ENCODE measurements around the gene CDH6. TPM values are rescaled to one million over a fixed set of nuclear protein-coding genes. Genes with fewer than 3 reads are reported as not detected.

The CDH6 gene
- polyA plus RNA-seq, 1 of the 3 experiments (the other 2 are of a cell fraction), result 1.1 TPM

- Histone ChIP-seq H3K4me1 (ENCODE audit: control insufficient read depth in 1 of 2, insufficient read depth in 2 of 2, low read depth in 1 of 2, low read length in 1 of 2) (peaks cover 0 to 7% of the 10 kb centered on the region in 2 experiments; a peak in 3 of 4 replicates), H3K27me3 (ENCODE audit: insufficient read depth) (no peaks in the 10 kb centered on the region), H4K20me1 (ENCODE audit: insufficient read depth) (no peaks in the 10 kb centered on the region), H3K27ac (ENCODE audit: low read depth in 2 of 2, low read length in 1 of 2) (no peak overlapping the region), H3K36me3 (replicated peaks in 1 of 2; ENCODE audit: control insufficient read depth in 1 of 2, insufficient read depth in 2 of 2, low read length in 1 of 2) (no peaks in the 10 kb centered on the region), H3K9me3 (no peaks in the 10 kb centered on the region), H3K4me2 (no peak overlapping the region), H3F3A (replicated peaks; ENCODE audit: insufficient read depth) (no peaks in the 10 kb centered on the region), H3K79me2 (ENCODE audit: insufficient read depth) (no peaks in the 10 kb centered on the region), H3K4me3 (ENCODE audit: low read depth in 2 of 2, low read length in 1 of 2) (no peak overlapping the region), H3K9me2 (no peaks in the 10 kb centered on the region), H3K9ac (no peak overlapping the region), H2AFZ (ENCODE audit: low read depth) (no peak overlapping the region)
- no peak for TF ChIP-seq RFX5 (IDR thresholded peaks at IDR 0.05; ENCODE audit: low read length)
- no peak for TF ChIP-seq RXRA (IDR thresholded peaks at IDR 0.05; ENCODE audit: borderline replicate concordance, low read depth)
- no peak for TF ChIP-seq RAD21 (IDR thresholded peaks at IDR 0.05; ENCODE audit: low read length)
- no peak for TF ChIP-seq RCOR1 (IDR thresholded peaks at IDR 0.05; ENCODE audit: low read length)
- TF ChIP-seq EP300 (IDR thresholded peaks at IDR 0.05; ENCODE audit: borderline replicate concordance in 1 of 2, low read depth in 1 of 2, low read length in 1 of 2), result no peak
- WGBS (ENCODE audit: low lambda C conversion rate), result 81% methylated on average over 1 of the region's 1 CpG
- CTCF ChIA-PET, result interaction anchor here (1.9 kb wide), 1 partner anchor 13 kb away, joined by 9 read pairs; no protein-coding TSS in a partner anchor
- no peak for DNase-seq
- POLR2A ChIA-PET, result no interaction called here
Measured at GRCh38 chr5:31244921-31245320, 51.4 kb downstream of the CDH6 start.

GRCh38 chr5:31247381-31247780 lies 53.9 kb downstream of the CDH6 start:
- POLR2A ChIA-PET, result no interaction called here
- Histone ChIP-seq H3F3A (replicated peaks; ENCODE audit: insufficient read depth) (no peaks in the 10 kb centered on the region), H3K4me1 (ENCODE audit: control insufficient read depth in 1 of 2, insufficient read depth in 2 of 2, low read depth in 1 of 2, low read length in 1 of 2) (peaks cover 0 to 7% of the 10 kb centered on the region in 2 experiments; a peak in 3 of 4 replicates), H3K4me2 (no peak overlapping the region), H2AFZ (ENCODE audit: low read depth) (no peak overlapping the region), H3K27me3 (ENCODE audit: insufficient read depth) (no peaks in the 10 kb centered on the region), H3K4me3 (ENCODE audit: low read depth in 2 of 2, low read length in 1 of 2) (no peak overlapping the region), H3K79me2 (ENCODE audit: insufficient read depth) (no peaks in the 10 kb centered on the region), H3K9ac (no peak overlapping the region), H3K9me2 (no peaks in the 10 kb centered on the region), H4K20me1 (ENCODE audit: insufficient read depth) (no peaks in the 10 kb centered on the region), H3K27ac (ENCODE audit: low read depth in 2 of 2, low read length in 1 of 2) (peak overlapping the region in 1 of 2 experiments; percentile 22; a peak in 2 of 4 replicates), H3K9me3 (no peaks in the 10 kb centered on the region), H3K36me3 (replicated peaks in 1 of 2; ENCODE audit: control insufficient read depth in 1 of 2, insufficient read depth in 2 of 2, low read length in 1 of 2) (no peaks in the 10 kb centered on the region)
- no peak for TF ChIP-seq USF2 (IDR thresholded peaks at IDR 0.05; ENCODE audit: borderline replicate concordance, low read depth, low read length)
- no peak for TF ChIP-seq RFX5 (IDR thresholded peaks at IDR 0.05; ENCODE audit: low read length)
- TF ChIP-seq ELF1 (IDR thresholded peaks at IDR 0.05), result no peak
- TF ChIP-seq FOXM1 (IDR thresholded peaks at IDR 0.05; ENCODE audit: low read depth), result no peak
- no peak for DNase-seq
- CTCF ChIA-PET, result interaction anchor here (1.1 to 2.4 kb wide), 3 partner anchors 11 to 21 kb away, joined by 3 to 13 read pairs (median 5); no protein-coding TSS in a partner anchor

GRCh38 chr5:31250201-31250600 lies 56.7 kb downstream of the CDH6 start:
- no peaks in the 10 kb centered on the region for H3K27me3 ChIP-seq (ENCODE audit: insufficient read depth)
- no peaks in the 10 kb centered on the region for H3K9me2 ChIP-seq
- no peak overlapping the region for H3K4me2 ChIP-seq
- H3K4me1 ChIP-seq (ENCODE audit: control insufficient read depth in 1 of 2, insufficient read depth in 2 of 2, low read depth in 1 of 2, low read length in 1 of 2), result peaks cover 0 to 7% of the 10 kb centered on the region in 2 experiments; a peak in 3 of 4 replicates
- no peak overlapping the region for H2AFZ ChIP-seq (ENCODE audit: low read depth)
- H3F3A ChIP-seq (replicated peaks; ENCODE audit: insufficient read depth), result no peaks in the 10 kb centered on the region
- 100% methylated on average over 1 of the region's 3 CpGs for WGBS (ENCODE audit: low lambda C conversion rate)
- no peaks in the 10 kb centered on the region for H3K79me2 ChIP-seq (ENCODE audit: insufficient read depth)
- POLR2A ChIA-PET, result interaction anchor here (0.7 kb wide), 1 partner anchor 30 kb away, joined by 4 read pairs; no protein-coding TSS in a partner anchor
- no peak overlapping the region for H3K27ac ChIP-seq (ENCODE audit: low read depth in 2 of 2, low read length in 1 of 2)
- no peaks in the 10 kb centered on the region for H3K36me3 ChIP-seq (replicated peaks in 1 of 2; ENCODE audit: control insufficient read depth in 1 of 2, insufficient read depth in 2 of 2, low read length in 1 of 2)
- CTCF ChIA-PET, result interaction anchor here (0.6 kb wide), 1 partner anchor 35 kb away, joined by 3 read pairs; no protein-coding TSS in a partner anchor
- H3K9ac ChIP-seq, result no peak overlapping the region
- H4K20me1 ChIP-seq (ENCODE audit: insufficient read depth), result no peaks in the 10 kb centered on the region
- no peaks in the 10 kb centered on the region for H3K9me3 ChIP-seq
- no peak for DNase-seq
- no peak overlapping the region for H3K4me3 ChIP-seq (ENCODE audit: low read depth in 2 of 2, low read length in 1 of 2)
- TF ChIP-seq EZH2phosphoT487 (IDR thresholded peaks at IDR 0.05; ENCODE audit: borderline replicate concordance, low read depth) (no peak), MEF2A (IDR thresholded peaks at IDR 0.05; ENCODE audit: borderline replicate concordance, low read depth) (no peak), JUND (IDR thresholded peaks at IDR 0.05) (no peak), TAF1 (IDR thresholded peaks at IDR 0.05; ENCODE audit: borderline replicate concordance, low read depth, low read length) (no peak), RFX5 (IDR thresholded peaks at IDR 0.05; ENCODE audit: low read length) (no peak), FOSL2 (IDR thresholded peaks at IDR 0.05; ENCODE audit: borderline replicate concordance, low read depth) (no peak), NFIC (IDR thresholded peaks at IDR 0.05; ENCODE audit: borderline replicate concordance) (no peak), MXI1 (IDR thresholded peaks at IDR 0.05; ENCODE audit: low read depth, low read length) (no peak), EP300 (IDR thresholded peaks at IDR 0.05; ENCODE audit: borderline replicate concordance in 1 of 2, low read depth in 1 of 2, low read length in 1 of 2) (no peak), IRF3 (IDR thresholded peaks at IDR 0.05; ENCODE audit: low read depth, low read length) (no peak), USF1 (IDR thresholded peaks at IDR 0.05; ENCODE audit: borderline replicate concordance, low read depth) (no peak), ZBTB33 (IDR thresholded peaks at IDR 0.05; ENCODE audit: borderline replicate concordance, low read depth) (no peak)
